ENCODE measurements around the gene CHRND. TPM values are rescaled to one million over a fixed set of nuclear protein-coding genes. Genes with fewer than 3 reads are reported as not detected.
A peak's percentile ranks its signal among the peaks of the same experiment; 100 is the strongest.

Gene CHRND
- polyA plus RNA-seq, 3 donors from 2014 or later: not detected

DNA sequence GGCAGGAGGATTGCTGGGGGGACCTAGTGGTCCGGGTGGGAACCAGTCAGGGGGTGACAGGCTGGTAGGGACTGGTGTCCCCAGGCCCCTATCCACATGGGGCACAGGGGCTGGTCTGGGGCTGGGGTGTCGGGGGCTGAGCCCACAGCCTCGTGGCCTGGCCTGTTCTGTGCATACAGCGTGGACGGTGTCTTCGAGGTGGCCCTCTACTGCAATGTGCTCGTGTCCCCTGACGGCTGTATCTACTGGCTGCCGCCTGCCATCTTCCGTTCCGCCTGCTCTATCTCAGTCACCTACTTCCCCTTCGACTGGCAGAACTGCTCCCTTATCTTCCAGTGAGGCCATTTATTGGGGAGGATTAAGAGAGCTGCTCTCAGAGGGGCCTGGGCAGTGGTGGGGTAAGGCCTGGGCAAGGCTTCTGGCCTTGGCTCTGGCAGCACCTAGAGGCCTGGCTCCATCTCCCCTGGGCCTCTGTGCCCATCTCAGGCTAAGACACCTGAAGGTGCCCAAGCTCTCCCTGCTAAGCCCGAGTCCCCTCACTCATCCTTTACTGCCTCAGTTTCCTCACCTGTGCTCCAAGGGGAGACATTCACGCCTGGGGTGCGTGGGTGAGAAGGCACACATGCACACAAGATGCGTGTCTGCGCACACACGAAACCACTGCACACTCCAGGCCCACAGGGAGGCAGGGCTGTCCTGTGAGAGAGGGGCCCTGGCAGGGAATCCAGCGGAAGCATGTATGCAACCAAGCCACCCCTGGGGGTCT lies 15.4 kb downstream of the CHRND start:
- DNase-seq: no peak
- Mint-ChIP-seq H3K4me1 (peaks cover 0 to 4% of the 10 kb centered on the region in 2 donors), H3K9me3 (peaks cover 0 to 1% (median 0%) of the 10 kb centered on the region in 6 donors), H3K27me3 (ENCODE audit: low read depth in 3 of 3) (peaks cover 2 to 9% (median 4%) of the 10 kb centered on the region in 3 donors), H3K27ac (no peak overlapping the region), H3K36me3 (no peaks in the 10 kb centered on the region), H3K4me3 (no peak overlapping the region)

DNA sequence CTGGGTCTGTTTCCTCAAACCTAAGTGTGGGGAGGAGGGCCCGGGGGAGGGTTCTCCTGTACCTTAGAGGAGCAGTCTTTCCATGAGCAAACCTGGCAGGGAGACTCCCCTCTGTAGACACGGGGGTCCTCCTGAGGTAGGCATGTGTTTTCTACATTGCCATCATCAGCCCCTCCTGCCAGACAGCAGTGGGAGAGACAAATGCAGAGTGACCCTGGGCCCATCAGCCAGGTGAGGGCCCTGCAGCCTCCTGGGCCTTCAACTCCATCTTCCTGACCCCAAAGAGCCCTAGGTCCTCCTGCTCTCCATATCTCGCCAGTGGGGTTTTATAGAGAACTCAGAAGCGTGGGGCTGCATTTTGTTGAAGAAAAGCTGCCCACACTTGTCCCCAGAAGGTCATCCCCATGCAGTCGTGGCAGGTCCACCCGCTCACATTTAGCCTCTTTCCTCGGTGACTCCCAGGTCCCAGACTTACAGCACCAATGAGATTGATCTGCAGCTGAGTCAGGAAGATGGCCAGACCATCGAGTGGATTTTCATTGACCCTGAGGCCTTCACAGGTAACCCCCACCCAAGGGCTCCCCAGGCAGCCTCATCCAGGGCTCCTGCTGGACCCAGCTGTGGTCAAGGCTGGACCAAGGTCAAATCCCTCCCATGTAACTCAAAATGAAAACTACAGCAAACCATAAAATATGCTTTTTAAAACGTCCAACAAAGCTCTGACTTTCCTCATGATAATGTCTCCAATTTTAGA lies 16.2 kb downstream of the CHRND start:
- H3K27ac Mint-ChIP-seq: peak overlapping the region in 3 of 6 donors; percentile 13 to 35 (median 30)
- H3K27me3 Mint-ChIP-seq (ENCODE audit: low read depth in 3 of 3): peaks cover 2 to 5% (median 4%) of the 10 kb centered on the region in 3 donors
- no peak overlapping the region for H3K4me3 Mint-ChIP-seq
- no peaks in the 10 kb centered on the region for H3K36me3 Mint-ChIP-seq
- peaks cover 0 to 1% (median 0%) of the 10 kb centered on the region in 6 donors for H3K9me3 Mint-ChIP-seq
- no peak for DNase-seq
- H3K4me1 Mint-ChIP-seq: peaks cover under 1 to 7% of the 10 kb centered on the region in 2 donors

DNA sequence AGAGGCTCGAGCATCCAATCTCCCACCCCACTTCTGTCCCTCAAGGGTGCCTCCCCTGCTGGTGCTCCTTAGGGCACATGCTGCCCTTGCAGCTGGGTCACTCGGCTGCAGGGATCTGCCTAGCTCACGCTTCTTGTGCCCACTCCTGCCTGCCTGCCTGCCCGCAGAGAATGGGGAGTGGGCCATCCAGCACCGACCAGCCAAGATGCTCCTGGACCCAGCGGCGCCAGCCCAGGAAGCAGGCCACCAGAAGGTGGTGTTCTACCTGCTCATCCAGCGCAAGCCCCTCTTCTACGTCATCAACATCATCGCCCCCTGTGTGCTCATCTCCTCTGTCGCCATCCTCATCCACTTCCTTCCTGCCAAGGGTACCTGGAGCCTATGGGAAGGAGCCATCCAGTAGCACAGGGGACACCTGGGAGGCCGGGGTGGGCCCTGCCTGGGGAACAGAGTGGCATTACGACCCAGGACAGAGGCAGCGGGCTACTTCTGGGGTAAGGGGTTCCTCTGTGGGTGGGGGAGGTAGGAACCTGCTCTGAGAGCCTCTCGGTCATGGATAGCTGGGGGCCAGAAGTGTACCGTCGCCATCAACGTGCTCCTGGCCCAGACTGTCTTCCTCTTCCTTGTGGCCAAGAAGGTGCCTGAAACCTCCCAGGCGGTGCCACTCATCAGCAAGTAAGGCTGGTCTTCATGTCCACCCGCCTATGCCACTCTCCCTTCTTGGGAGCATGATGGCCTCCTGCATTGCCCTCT lies 16.9 kb downstream of the CHRND start:
- no peak for DNase-seq
- peak overlapping the region in 3 of 6 donors; percentile 13 to 76 (median 35) for H3K27ac Mint-ChIP-seq
- peaks cover 2 to 4% (median 3%) of the 10 kb centered on the region in 3 donors for H3K27me3 Mint-ChIP-seq (ENCODE audit: low read depth in 3 of 3)
- H3K4me1 Mint-ChIP-seq: peaks cover 7 to 8% of the 10 kb centered on the region in 2 donors
- no peak overlapping the region for H3K4me3 Mint-ChIP-seq
- H3K36me3 Mint-ChIP-seq: no peaks in the 10 kb centered on the region
- peaks cover 0 to 1% (median 0%) of the 10 kb centered on the region in 6 donors for H3K9me3 Mint-ChIP-seq

DNA sequence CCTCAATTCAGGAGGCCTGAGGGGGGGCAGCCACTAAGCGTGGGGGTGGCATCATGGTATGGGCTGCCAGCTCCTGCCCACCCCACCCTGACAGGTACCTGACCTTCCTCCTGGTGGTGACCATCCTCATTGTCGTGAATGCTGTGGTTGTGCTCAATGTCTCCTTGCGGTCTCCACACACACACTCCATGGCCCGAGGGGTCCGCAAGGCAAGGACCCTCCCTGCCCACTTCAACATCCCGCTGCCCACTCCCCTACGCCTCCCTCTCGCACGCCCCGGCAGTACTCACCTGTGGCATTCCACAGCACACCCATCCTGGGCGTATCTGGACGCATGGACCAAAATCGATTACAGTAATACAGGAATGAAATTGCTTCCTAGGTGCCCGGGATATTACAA lies 17.5 kb downstream of the CHRND start:
- no peak overlapping the region for H3K27ac Mint-ChIP-seq
- no peak for DNase-seq
- peaks cover 9 to 14% of the 10 kb centered on the region in 2 donors for H3K4me1 Mint-ChIP-seq
- H3K4me3 Mint-ChIP-seq: no peak overlapping the region
- H3K9me3 Mint-ChIP-seq: peaks cover 0 to 1% (median 0%) of the 10 kb centered on the region in 6 donors
- H3K36me3 Mint-ChIP-seq: no peaks in the 10 kb centered on the region
- peaks cover 2% of the 10 kb centered on the region in 3 donors for H3K27me3 Mint-ChIP-seq (ENCODE audit: low read depth in 3 of 3)

DNA sequence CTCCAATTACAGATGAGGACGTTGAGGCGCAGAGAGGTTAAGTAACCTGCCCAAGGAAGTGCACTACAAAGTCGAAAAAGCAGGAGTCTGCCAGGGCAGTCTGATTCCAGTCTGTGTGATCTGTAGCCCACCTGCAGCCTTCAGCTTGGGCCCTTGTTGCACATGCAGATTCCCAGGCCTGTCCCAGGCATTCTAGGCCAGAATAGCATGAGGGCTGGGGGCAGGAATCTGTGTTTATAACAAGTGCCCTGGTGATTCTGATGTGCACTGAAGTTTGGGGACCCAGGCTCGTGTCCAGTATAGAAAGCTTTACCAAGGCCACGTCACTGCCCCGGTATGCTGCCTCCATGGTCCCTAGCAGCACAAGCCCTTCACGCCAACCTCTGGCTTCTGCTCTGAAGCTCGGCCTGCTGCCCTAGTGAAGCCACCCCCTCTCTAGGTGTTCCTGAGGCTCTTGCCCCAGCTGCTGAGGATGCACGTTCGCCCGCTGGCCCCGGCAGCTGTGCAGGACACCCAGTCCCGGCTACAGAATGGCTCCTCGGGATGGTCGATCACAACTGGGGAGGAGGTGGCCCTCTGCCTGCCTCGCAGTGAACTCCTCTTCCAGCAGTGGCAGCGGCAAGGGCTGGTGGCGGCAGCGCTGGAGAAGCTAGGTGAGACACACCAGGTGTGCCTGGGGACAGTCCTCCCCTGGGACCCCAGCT lies 18.1 kb downstream of the CHRND start:
- H3K27ac Mint-ChIP-seq: no peak overlapping the region
- H3K4me1 Mint-ChIP-seq: peaks cover 12 to 20% of the 10 kb centered on the region in 2 donors
- H3K9me3 Mint-ChIP-seq: no peaks in the 10 kb centered on the region

DNA sequence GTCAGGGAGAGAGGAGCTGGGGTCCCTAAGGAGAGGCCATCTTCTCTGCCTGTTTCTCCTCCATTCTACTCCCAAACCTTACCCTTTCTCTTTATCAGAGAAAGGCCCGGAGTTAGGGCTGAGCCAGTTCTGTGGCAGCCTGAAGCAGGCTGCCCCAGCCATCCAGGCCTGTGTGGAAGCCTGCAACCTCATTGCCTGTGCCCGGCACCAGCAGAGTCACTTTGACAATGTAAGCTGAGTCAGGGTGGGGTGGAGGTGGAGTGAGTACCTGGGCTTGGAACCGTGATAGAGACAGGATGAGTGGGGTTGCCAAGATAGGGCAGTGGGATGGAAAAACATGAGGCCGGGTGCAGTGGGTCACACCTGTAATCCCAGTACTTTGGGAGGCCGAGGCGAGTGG lies 18.7 kb downstream of the CHRND start:
- Mint-ChIP-seq H3K9me3 (no peaks in the 10 kb centered on the region), H3K4me3 (no peak overlapping the region), H3K27me3 (ENCODE audit: low read depth in 3 of 3) (peaks cover 2% of the 10 kb centered on the region in 3 donors), H3K4me1 (peaks cover 15 to 26% of the 10 kb centered on the region in 2 donors), H3K27ac (no peak overlapping the region), H3K36me3 (no peaks in the 10 kb centered on the region)
- DNase-seq: no peak

More for the DNA sequence above, 18.1 kb downstream of the CHRND start:
- H3K4me3 Mint-ChIP-seq: no peak overlapping the region
- peaks cover 2% of the 10 kb centered on the region in 3 donors for H3K27me3 Mint-ChIP-seq (ENCODE audit: low read depth in 3 of 3)
- H3K36me3 Mint-ChIP-seq: no peaks in the 10 kb centered on the region
- no peak for DNase-seq

DNA sequence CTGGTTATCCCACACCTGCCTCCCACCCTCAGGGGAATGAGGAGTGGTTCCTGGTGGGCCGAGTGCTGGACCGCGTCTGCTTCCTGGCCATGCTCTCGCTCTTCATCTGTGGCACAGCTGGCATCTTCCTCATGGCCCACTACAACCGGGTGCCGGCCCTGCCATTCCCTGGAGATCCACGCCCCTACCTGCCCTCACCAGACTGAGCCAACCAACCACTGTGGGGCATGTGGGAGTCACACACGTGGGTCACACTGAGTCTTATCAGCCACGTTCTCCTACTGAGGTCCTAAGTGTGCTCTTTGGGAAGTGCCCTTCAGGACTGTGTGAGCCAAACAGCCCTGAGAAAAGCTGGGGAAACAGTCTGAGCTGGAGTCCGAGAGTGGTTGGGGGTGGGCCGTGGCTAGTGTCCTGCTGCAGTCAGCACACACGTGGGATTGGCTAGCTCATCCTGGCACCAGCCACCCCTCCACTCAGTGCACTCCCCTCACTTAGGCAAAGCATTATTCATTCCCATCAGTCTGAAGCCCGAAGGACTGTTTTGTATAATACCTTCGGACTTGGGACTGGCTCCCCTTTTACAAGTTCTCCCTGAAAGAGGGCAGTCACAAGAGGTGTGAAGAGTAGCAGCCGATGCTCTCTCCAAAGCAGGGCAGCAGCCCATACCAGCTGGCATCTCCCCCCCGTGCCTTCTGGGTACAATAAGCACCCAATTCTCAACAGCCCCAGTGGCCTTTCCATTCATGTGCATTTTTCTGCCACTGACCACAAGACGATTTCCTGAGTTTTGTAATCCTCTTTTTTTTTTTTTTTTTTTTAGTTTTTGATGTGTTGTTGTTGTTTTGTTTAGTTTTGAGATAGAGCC lies 19.8 kb downstream of the CHRND start:
- no peak overlapping the region for H3K4me3 Mint-ChIP-seq
- no peaks in the 10 kb centered on the region for H3K36me3 Mint-ChIP-seq
- H3K9me3 Mint-ChIP-seq: no peaks in the 10 kb centered on the region
- H3K27ac Mint-ChIP-seq: no peak overlapping the region
- H3K27me3 Mint-ChIP-seq (ENCODE audit: low read depth in 3 of 3): peaks cover 2 to 9% (median 6%) of the 10 kb centered on the region in 3 donors
- DNase-seq: no peak
- H3K4me1 Mint-ChIP-seq: peaks cover 19 to 32% of the 10 kb centered on the region in 2 donors

DNA sequence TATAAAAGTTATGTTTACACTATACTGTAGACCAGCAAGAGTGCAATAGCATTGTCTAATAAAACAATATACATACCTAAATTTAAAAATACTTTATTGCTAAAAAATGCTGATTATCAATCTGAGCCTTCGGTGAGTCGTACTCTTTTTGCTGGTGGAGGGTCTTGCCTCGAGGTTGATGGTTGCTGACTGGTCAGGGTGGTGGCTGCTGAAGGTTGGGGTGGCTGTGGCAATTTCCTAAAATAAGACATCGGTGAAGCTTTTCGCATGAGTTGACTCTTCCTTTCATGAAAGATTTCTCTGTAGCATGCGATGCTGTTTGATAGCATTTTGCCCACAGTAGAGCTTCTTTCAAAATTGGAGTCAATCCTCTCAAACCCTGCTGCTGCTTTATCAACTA lies 22.0 kb downstream of the CHRND start:
- Mint-ChIP-seq H3K4me3 (no peak overlapping the region), H3K4me1 (peaks cover 32 to 54% of the 10 kb centered on the region in 2 donors)

DNA sequence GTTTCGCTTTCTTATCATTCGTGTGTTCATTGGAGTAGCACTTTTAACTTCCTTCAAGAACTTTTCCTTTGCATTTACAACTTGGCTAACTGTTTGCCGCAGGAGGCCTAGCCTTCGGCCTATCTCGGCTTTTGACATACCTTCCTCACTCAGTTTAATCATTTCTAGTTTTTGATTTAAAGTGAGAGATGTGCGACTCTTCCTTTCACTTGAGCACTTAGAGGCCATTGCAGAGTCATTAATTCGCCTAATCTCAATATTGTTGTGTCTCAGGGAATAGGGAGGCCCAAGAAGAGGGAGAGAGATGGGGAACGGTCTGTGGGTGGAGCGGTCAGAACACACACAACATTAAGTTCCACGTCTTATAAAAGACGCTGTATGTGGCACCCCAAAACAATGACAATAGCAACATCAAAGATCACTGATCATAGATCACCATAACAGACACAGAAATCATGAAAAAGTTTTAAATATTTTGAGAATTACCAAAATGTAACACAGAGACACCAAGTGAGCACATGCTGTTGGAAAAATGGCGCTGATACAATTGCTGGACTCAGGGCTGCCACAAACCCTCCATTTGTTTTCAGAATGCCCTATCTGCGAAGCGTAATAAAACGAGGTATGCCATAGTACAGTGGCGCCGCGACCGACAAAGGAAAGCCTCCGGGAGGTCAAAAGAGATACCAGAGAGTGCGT lies 23.8 kb downstream of the CHRND start:
- H3K4me3 Mint-ChIP-seq: peak overlapping the region; percentile 96 to 99 (median 98)
- H3K4me1 Mint-ChIP-seq: peaks cover 49 to 72% of the 10 kb centered on the region in 2 donors
- peaks cover 0 to 3% (median 0%) of the 10 kb centered on the region in 3 donors for H3K36me3 Mint-ChIP-seq
- DNase-seq: no peak
- peak overlapping the region; percentile 96 to 99 (median 99) for H3K27ac Mint-ChIP-seq
- no peaks in the 10 kb centered on the region for H3K9me3 Mint-ChIP-seq
- H3K27me3 Mint-ChIP-seq (ENCODE audit: low read depth in 3 of 3): peaks cover 2 to 16% (median 11%) of the 10 kb centered on the region in 3 donors

More for the DNA sequence above, 22.0 kb downstream of the CHRND start:
- peaks cover 0 to under 1% (median 0%) of the 10 kb centered on the region in 3 donors for H3K36me3 Mint-ChIP-seq
- no peak for DNase-seq
- H3K27ac Mint-ChIP-seq: no peak overlapping the region
- H3K27me3 Mint-ChIP-seq (ENCODE audit: low read depth in 3 of 3): peaks cover 2 to 16% (median 11%) of the 10 kb centered on the region in 3 donors
- no peaks in the 10 kb centered on the region for H3K9me3 Mint-ChIP-seq

DNA sequence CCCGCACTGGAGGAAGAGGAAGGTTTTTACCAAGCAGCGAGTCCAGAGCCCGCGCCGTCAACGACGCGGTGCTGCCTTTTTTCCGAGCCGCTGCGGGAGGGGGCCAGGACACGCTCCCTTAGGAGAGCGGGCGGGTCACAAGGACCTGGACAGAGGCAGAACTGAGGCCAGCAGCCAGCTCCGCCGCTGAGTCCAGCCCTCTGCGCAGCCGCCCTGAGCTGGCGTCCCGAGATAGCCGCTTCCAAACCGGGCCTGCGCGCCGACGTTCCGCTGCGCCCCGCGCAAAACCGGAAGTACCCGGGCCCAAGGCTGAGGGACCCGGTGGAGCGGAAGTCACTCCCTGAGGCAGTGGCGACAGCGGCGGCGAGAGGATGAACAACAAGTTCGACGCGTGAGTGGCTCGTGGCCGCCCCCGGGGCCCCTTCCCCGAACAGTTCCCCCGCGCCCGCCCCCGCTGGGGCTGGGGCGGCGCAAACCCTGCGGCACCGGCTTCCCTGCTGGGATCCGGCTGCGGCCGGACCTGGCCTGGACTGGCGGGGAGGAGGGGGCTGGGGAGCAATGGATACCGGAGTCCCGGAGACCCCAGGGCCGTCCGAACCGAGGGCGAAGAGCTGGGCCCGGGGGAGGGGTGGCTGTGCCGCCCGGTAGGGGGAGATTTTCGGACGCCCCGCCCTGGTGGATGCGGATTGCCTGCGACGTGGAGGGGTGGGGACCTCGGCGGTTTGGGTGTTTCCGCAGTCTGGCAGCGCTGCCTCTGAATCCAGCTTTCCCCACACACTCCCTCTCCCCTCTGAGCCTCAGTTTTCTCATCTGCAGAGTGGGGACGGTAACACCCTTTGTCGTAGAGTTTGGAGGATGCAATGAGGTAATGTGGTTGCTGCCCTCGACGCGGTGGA lies 24.6 kb downstream of the CHRND start, which contains the start of the genes EIF4E2 and TIGD1:
Gene EIF4E2, plus strand, starts transcription at position 336 of the 896 bp plus-strand sequence. Its CDS starts 36 bp downstream, at position 372.
Gene TIGD1, minus strand, starts transcription at position 204 of the 896 bp plus-strand sequence. CDS start 675 bp downstream, outside the sequence.
- Mint-ChIP-seq H3K27me3 (ENCODE audit: low read depth in 3 of 3) (peaks cover 2 to 16% (median 11%) of the 10 kb centered on the region in 3 donors), H3K4me1 (peaks cover 55 to 80% of the 10 kb centered on the region in 2 donors), H3K9me3 (no peaks in the 10 kb centered on the region), H3K4me3 (peak within 1 kb of the TSS; percentile 96 to 100 (median 98)), H3K36me3 (peaks cover 0 to 3% (median 0%) of the 10 kb centered on the region in 3 donors), H3K27ac (peak within 1 kb of the TSS; percentile 96 to 99 (median 99))
- peak; percentile 86 to 89 (median 87) for DNase-seq

DNA sequence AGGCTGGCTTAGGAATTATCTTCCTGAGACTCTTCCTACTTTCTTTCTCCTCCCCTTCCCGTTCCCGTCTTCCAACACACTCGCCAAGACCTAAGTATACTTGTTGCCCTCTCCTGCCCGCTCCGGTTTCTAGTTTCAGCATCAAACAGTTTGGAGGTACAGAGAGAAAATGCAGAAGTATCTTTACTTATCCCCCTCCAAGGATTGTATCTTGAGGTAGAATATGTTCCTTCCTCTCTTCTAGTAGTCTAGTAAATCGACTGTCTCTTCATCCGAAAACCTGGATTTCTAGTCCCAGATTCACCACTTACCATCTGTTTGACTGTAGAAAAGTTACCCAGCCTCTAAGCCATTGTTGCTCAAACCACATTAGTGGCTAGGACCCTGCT lies 25.3 kb downstream of the CHRND start:
- Mint-ChIP-seq H3K9me3 (no peaks in the 10 kb centered on the region), H3K27me3 (ENCODE audit: low read depth in 3 of 3) (peaks cover 2 to 16% (median 11%) of the 10 kb centered on the region in 3 donors), H3K4me1 (peaks cover 53 to 86% of the 10 kb centered on the region in 2 donors), H3K4me3 (peak overlapping the region; percentile 96 to 100 (median 98)), H3K36me3 (peaks cover 0 to 3% (median under 1%) of the 10 kb centered on the region in 3 donors), H3K27ac (peak overlapping the region; percentile 94 to 99 (median 98))
- DNase-seq: no peak
